SKM-1 (cell line): ENCODE data around the gene CORO2B.

ENCODE experiments used
- DNase-seq: peaks from one replicate; lab custom pipeline; 2025; ENCODE audit not compliant: unreplicated experiment; lab: John Stamatoyannopoulos, UW

CORO2B gene

DNA sequence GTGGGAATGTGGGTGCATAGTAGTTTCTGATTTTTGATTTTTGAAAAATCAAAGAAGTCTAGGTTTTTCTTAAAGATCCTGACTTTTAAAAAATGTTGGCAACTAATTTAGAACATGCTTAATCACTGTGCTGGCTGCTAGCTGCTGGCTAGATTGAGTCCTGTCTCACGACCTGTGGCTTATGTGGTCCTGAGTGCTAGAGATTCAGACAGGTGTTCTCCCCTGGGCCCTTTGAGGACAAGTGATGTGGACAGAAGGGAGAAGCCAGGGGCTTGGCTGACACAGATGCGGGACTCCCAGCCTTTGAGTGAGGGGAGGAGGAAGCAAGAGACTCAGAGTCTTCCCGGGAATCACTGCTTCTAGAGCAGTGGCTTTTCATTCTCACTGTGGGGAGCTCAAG, 47.5 kb downstream of the CORO2B start:
- no peak for DNase-seq

DNA sequence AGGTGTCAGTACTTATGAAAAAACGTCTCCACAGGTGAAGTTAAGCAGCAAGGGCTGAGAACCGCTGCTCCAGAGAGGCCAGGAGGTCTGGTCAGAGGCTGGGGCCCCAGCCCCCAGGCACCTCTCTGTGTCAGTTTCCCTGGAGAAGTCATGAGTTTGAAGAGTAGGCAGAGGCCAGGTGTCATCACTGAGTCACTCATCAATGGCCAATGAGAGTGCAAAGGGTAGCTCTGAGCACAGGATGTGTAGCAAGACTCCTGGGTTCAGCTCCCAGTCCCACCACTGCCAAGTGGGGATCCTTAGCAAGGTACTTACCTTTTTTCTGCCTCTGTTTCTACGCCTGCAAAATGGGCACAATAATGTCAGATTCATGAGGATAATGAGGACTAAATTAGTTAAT, 47.9 kb downstream of the CORO2B start:
- DNase-seq, result no peak

DNA sequence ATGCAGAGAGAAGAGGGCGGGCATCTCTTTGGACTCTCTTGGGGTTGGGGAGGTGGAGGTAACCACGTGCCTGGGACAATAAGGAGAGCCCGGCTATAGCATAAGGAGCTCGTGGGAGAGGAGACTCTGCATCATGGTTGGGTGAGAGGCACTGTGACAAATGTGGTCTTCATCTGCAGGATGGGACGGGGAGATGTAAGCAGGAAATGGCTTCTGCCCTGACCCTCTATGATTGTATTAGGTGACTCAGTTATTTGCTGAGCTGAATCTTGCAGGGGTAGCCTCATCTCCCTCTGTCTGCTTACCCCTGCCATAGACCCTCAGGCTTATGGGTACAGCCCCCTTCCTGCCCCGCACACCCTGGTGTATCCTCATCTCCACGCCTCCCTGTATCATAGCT, 48.7 kb downstream of the CORO2B start:
- DNase-seq, result no peak

DNA sequence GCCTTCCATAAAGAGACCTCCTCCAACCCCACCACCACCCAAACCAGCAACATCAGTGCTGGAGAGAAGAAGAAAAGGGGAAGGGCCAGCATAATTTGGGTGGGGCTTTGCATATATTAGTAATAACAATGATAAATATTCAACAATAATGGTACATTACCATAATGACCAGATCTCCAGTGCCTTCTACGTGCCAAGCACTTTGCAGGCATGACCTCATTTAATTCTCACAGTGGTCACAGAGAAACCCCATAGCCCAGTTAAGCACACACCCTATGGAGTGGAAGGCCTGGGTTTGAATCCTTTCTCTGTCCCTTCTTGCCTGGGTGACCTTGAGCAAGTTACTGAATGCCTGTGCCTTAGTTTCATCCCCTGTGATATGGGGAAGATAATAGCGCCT, 49.2 kb downstream of the CORO2B start:
- no peak for DNase-seq

DNA sequence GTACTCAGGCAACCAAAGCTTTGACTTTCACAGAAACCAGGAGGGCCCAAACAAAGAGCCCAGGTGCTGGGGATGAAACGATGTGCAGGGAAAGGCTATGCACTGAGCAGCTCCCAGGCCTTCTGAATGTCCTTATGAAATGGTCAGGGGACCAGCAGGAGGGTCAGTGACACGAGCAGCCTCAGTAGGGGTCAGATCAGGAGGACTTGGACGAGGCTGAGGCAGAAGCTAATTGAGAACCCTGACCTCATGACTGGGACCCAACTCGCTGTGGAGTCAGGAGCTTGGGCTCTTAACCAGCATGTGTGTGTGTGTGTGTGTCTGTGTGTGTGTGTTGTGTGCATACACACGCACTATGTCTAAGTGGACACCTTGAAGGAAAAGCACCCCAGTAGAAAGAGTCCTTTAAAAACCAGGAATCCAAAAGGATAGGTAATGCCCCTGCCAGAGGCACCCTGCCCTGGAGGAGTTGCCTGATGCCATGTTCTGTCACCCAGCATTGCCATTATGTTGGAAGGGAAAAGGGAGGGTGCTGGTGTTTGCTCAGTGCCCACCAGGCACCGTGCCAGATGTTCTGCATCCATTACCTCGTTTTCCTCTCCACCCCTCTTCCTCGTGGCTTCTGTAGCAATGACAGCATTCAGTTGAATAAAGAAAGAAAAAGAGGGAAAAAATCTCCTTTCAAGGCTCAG, 50.9 kb downstream of the CORO2B start:
- DNase-seq, result no peak

DNA sequence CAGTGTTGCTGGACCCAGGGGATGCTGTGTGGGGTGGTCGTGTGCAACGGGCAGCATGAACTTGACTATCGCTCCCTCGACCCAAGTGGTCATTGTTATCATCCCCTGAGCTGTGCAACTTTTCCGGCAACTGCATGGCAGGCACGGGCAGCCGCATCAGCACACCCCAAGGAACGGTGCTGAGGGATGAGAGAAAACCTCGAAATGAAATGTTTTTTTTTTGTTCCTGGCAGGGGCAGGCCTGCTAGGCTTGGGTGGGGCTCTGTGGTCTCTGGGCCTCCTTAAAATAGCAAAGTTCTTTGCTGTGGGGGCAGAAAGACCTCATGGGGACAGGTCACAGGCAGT, 51.4 kb downstream of the CORO2B start:
- no peak for DNase-seq

DNA sequence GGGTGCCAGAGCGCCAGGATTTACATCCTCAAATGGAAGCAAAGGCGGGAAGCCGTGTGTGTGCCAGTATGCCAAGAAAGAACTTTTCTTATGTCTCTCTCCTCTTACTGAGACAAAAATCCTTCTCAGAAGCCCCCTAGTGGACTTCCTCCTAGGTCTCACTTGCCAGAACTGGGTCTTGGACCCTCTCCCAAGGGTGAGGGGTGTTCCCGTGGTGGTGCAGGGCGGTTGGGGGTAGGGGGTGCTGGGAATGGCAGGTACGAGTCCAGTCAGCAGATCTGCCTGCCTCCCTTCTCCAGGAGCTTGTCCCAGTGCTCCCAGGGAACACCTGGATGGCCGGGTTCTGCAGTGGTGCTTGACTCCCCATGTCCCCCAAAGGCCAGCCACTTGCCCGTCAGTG, 52.0 kb downstream of the CORO2B start:
- no peak for DNase-seq

DNA sequence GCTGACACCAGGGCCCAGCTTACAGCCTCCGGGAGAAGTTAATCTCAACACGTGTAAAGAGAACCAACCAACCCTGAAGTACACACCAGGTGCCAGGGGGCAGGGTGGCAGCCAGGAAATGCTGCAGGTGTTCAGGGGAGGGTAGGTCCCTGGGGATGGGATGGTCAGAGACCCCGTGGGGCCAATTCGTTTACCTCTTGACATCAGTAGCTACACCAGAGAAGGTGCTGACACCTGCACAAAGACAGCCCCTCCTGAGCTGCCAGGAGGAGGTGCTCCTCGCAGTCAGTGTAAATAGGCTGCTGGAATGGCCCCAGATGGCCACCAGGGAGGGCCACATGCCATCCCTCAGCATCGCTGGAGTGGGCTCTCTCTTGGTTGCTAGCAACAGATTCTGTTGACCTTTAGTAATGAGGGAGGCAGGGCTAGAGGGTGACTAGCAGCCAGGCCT, 52.8 kb downstream of the CORO2B start:
- DNase-seq, result no peak

DNA sequence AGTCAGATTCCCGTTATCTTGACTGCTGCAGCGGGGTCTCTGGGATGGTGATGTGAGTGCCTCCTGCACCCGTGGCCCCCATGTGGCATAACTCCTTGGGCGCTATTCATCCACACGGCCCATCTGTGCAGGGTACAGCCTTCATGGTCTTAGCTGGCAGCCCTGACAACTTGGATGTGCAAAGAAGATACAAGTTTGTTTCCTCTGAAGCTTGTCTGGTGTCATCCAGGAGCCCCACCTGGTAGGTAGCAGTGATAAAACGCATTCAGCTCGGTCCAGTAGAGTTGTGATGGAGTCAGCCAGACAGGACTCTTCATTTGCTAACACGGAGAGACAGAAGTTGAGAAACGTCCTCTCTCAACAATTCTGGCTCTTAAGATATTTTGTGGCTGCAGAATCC, 53.3 kb downstream of the CORO2B start:
- DNase-seq, result no peak

DNA sequence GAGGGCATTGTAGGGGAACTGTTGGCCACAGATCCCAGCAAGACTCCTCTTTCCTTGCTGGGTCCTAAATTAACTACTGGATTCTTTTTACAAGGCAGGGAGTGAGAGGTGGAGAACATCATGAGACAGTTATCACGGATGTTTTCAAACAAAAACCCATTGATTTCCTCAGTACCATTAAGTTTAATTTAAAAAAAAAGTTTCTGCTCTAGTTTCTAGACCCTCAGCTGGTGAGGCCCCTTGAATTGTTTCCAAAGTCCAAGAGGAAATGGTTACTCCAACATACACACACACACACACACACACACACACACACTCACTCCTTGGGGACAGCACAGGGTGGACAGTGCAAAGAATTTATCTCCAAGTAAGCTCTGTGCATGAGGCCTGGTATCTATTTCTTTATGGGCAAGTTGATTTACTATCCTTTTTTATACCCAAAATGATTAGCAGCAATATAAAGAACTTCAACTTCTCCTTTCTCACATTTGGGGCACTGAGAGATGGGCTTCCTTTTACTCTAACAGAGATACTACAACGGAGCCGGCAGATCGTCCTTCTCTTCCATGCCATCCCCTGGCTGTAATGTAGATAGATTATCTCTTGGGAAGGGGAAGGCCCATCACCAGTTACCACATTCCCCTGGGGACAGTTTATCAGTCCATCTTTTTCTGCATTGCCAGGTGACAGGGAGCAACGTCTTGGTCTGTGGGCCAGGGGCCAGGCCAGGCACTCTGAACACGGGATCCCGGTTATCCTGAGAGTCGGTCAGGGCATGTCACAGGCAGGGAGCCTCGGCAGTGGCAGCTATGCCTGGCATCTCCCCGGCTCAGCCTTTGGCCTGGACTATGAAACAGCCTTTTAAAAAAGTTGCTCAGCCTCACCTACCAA, 54.7 kb downstream of the CORO2B start:
- no peak for DNase-seq

DNA sequence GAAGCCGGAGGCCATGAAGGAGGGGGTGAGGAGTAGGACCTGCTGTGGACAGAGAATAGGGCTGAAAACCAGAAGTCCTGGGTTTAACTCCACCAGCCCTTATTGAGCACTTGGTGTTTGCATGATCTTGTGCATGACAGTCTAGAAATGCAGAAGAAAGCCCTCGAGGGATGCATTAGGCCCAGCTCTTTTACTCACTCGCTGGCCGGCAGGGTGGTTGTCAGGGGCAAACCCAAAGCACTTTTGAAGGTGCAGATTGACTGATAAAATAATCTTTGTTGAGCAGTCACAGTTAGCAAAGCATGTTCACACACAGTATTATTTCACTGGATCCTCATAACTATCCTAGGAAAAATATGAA, 55.3 kb downstream of the CORO2B start:
- DNase-seq, result no peak

DNA sequence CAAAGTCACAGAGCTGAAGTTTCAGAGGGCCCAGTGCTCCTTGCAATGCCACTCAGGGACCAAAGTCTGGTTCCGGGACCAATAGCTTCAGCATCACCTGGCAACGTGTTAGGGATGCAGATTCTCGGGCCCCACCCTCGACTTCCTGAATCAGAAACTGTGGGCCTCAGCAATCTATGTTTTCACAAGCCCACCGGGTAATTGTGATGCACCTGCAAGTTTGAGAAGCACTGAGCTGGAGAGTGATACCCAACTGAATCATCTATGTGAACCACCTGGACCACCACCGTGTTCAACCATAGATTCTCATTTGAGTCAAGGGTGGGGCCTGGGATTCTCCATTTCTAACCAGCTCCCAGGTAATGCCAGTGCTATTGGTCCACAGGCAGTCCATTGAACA, 55.7 kb downstream of the CORO2B start:
- DNase-seq, result no peak

DNA sequence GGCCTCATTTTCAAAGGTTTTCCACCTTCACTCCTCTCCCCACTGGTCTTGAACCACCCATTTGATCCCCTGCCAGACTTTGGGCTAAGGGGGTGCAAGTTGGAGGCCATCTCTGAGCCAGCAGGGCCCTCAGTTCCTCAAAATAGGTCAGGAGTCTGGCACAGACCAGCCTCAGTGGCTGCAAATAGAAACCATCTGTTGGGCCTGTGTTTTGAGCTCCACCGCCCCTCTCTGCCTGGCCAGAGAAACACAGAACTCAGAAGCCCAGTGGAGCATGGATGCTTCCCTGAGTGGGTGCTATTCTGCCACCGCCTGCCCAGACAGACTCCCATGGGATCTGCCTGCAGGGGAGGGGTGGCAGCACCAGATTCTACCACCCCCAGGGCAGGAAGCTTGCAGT, 56.3 kb downstream of the CORO2B start:
- no peak for DNase-seq

DNA sequence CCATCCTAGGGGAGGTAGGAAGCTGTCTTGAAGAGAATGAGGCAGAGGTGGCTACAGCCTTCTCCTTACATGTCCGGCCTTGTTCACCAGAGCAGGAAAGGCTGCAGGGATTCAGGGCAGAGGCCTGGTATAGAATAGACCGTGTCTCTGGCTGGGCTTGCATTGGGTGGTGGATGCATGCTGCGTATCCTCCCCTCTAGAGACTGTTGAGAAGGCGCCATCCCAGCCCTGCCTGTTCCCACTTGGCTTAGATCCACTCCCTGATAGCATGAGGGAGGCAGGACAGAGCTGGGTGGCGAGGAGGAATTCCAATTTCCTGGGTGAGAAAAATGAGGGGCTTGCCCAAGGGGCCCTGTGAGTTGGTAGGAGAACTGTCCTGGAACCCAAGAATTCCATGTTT, 57.5 kb downstream of the CORO2B start:
- DNase-seq, result no peak

DNA sequence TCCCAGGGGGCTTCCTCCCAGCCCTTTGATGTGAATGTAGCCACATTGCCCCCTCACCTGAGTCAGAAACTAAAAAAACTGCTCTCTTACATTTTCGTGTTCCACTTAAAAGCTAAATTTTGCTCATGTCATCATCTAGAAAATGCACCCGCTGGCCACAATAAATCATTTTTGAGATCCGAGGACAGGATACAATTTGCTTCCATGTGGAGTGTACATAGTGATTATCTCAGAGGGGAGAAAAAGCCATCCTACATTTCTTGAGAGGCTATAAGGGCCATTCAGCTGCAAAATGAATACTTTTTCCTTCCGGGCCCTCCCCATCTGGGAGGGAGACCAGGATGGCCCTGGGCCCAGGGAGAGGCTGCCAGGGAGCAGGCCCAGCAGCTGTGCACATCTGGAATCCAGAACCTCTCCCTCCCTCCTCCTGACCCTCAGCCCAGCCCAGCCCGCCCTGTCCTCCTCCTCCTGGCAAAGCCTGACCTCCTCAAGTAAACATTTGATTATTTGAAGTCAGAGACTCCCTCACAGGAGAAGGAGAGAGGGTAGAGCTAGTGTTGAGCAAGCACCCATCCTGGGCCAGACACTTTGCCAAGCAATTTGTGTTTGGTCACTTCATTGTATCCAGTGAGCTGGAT, 59.1 kb downstream of the CORO2B start:
- DNase-seq, result no peak

DNA sequence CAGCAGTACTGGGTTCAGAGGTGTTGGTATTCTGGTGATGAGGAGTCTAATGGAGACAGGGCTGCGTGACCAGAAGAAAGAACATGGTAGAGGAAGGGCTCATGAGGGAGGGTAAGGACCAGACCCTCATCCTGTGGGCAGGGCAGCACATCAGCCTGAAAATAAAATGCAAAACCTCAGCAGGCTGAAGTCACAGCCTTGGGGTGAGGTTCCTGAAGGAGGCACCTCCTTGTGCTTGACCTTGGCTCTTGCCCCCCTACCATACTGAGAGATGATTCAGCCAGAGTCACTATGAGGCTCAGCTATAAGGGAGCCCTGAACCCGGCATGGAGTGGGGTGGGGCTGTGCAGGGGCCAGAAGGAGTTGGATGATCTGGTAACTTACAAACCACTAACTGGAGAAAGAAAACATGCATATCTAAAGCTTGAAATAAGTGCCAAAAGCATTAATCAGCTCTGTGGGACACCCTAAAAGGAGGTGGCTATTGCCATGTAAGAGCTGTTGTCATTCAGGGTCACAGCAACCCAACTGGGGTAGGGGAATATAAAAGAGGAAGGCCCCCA, 60.2 kb downstream of the CORO2B start:
- no peak for DNase-seq

DNA sequence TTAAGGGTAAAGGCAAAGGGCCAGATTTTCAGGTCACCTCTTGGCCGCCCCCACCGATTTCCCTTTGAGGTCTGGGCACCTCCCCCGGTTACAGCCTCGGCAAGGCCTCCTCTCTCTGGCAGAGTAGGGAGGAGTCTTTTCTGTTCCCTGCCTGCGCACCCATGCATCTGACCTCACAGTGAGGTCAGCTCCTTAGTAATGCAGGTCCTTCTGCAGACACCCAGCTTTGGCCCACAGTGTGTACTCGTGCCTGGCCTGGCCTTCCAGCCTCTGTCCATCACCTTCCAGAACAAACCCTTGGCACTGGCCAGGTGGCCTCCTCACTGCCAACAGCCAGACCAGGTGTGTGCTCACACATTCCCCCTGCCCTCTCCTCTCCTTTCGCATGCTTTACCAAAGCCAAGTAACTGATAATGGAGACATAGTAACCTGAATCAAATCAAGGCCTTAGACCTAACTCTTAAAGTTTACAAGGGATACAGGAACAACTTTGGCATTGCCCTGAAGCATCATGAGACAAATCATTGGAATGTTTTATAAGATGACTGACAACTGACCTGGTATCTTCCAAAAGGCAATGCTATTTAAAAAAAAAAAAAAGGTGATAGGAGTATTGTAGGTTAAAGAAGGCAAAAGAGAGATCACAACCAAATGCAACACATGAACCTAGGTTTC, 61.3 kb downstream of the CORO2B start:
- no peak for DNase-seq

DNA sequence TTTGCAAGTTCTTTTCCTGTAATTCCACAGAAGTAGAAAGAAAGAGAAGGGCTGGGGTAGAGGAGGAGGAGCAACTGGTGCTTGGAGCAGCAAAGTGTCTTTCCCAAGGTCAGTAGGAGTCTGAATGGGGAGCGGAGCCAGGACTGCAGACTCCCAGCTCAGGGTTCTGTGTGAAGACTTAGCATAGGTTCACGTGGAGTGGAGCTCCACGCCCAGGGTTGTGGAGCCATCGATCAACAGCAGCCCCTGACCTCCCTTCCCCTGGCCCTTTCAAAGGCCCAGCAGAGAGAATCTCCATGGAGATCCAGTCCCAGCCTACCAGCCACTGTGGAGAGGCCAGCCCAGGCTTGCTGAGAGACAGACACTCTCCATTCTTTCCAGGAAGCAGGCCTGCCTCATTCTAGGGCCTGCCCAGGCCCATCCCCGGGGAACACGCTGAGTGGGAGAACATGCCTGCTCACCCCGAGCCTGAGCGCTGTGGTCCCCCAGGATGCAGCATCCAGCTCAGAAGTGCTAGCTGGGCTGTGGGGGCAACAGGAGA, 62.1 kb downstream of the CORO2B start:
- DNase-seq, result no peak

DNA sequence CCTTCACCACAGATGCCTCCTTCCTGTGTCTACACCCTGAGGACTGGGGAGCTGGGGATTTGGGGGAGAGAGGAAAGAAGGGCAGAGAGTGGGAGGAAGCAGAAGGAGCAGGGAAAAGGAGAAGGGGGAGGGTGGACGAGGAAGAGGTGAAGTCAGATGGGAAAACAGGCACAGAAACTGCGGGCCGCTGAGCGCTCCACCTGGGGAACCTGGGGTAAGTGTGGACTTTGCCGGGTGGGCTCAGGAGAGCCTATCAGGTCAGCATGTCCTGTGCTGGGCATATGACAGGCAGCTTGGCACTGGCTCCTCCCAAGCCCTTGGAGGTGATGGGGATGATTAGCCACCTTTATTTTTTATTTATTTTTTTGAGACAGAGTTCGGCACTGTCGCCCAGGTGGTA, 62.6 kb downstream of the CORO2B start:
- DNase-seq, result no peak

DNA sequence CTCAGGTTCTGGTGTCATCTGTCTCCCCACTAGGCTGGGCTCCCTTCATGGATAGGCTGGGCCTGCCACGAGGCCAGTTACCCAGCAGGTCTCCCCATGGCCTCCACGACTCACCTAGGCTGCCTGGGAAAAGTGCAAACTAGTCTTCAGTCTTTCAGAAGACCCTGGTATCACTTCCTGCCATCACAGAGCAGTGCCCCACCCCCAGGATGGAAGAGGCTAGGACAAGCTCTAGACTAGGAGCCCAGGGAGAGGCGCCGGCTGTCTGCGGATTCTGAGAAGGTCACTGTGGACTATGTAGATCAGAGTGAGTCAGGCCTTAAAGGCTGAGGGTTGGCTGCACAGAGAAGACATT, 63.7 kb downstream of the CORO2B start:
- no peak for DNase-seq

DNA sequence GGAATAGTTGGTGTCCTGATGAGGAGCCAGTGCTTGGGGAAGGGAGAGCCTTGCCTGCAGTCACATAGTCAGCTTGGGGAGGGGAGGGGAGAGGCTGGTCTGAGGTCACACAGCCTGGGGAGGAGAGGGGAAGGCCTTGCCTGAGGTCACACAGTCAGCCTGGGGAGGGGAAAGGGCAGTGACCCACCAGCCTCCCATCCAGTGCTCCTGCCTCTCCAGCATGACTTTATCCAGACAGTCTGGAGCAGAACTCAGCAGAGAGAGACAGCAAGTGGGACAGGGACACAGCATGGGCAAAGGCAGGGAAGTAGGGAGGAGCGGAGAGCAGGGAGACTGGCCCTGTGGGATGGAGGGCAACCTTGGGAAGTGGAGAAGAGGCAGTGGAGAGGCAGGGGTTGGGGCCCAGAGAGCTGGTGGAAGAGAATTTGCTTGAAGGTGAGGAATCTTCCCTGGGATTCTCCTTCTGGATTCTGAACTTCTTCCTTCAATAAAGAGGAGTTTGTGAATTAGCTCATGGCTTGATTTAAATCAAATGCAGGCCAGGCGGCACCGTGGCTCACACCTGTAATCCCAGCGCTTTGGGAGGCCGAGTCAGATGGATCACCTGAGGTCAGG, 64.5 kb downstream of the CORO2B start:
- DNase-seq, result no peak
